Fibroblast of lung (primary cell): Measurements from ENCODE around the gene VPS26C.
"Not testable (repeated sequence)": the region's sequence is repeated elsewhere in the genome, so short reads cannot be mapped to it uniquely, and the experiment has no call there.

ENCODE experiments used
- EZH2 ChIP-seq: IDR thresholded peaks from 2 replicates; pipeline ENCODE4 v1.5.1; 2012; ENCODE audit warnings: low read length, control low read depth, mild to moderate bottlenecking; ENCODE audit errors: missing control alignments
- TF ChIP-seq, protein P1 (sequence below), 2 donors: IDR thresholded peaks in 1 of 2; conservative IDR thresholded peaks in 1 of 2; 1 replicate in 1 of 2; 2 replicates in 1 of 2; pipeline ENCODE4 v1.5.1; 2011 to 2012; ENCODE audit warnings: low read length in 2 of 2, control low read depth in 1 of 2, inconsistent platforms in 1 of 2, low read depth in 1 of 2, mild to moderate bottlenecking in 1 of 2

DNA sequence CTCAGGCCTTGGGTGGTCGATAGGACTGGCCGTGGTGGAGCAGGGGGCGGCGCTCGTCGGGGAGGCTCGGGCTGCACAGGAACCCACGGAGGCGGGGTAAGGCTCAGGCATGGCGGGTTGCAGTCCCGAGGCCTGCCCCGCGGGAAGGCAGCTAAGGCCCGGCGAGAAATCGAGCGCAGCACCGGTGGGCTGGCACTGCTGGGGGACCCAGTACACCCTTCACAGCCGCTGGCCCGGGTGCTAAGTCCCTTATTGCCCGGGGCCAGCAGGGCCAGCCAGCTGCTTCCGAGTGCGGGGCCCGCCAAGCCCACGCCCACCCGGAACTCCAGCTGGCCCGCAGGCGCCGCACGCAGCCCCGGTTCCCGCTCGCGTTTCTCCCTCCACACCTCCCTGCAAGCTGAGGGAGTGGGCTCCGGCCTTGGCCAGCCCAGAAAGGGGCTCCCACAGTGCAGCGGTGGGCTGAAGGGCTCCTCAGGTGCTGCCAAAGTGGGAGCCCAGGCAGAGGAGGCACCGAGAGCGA is 16.1 kb upstream of the VPS26C start:
- TF ChIP-seq, protein P1, sequence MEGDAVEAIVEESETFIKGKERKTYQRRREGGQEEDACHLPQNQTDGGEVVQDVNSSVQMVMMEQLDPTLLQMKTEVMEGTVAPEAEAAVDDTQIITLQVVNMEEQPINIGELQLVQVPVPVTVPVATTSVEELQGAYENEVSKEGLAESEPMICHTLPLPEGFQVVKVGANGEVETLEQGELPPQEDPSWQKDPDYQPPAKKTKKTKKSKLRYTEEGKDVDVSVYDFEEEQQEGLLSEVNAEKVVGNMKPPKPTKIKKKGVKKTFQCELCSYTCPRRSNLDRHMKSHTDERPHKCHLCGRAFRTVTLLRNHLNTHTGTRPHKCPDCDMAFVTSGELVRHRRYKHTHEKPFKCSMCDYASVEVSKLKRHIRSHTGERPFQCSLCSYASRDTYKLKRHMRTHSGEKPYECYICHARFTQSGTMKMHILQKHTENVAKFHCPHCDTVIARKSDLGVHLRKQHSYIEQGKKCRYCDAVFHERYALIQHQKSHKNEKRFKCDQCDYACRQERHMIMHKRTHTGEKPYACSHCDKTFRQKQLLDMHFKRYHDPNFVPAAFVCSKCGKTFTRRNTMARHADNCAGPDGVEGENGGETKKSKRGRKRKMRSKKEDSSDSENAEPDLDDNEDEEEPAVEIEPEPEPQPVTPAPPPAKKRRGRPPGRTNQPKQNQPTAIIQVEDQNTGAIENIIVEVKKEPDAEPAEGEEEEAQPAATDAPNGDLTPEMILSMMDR (conservative IDR thresholded peaks at IDR 0.05 in 1 of 2, IDR thresholded peaks at IDR 0.05 in 1 of 2; ENCODE audit: low read depth in 1 of 2, low read length in 2 of 2), result not testable (repeated sequence)
- not testable (repeated sequence) for TF ChIP-seq EZH2
